BLaER1 treated with 17β-estradiol and CSF1 and Interleukin-3, amounts not matched to agents 10 nM and 100 nM (cell line): ENCODE results near the gene TUBGCP5.
"Not testable (repeated sequence)": the region's sequence is repeated elsewhere in the genome, so short reads cannot be mapped to it uniquely, and the experiment has no call there.

Experiments
- H3K27ac ChIP-seq, 11 experiments: shearing (Covaris generic); formaldehyde crosslinking; 2 replicates each; pipeline ENCODE4 v1.8.1; 2022
- H3K27me3 ChIP-seq, 11 experiments: shearing (Covaris generic); formaldehyde crosslinking; 2 replicates each; pipeline ENCODE4 v1.8.1; 2022
- H3K36me3 ChIP-seq, 11 experiments: shearing (Covaris generic); formaldehyde crosslinking; 2 replicates each; pipeline ENCODE4 v1.8.1; 2022
- H3K4me1 ChIP-seq, 10 experiments: shearing (Covaris generic); formaldehyde crosslinking; 2 replicates each; pipeline ENCODE4 v1.8.1; 2022
- H3K4me2 ChIP-seq, 11 experiments: shearing (Covaris generic); formaldehyde crosslinking; 2 replicates each; pipeline ENCODE4 v1.8.1; 2022
- H3K4me3 ChIP-seq, 10 experiments: shearing (Covaris generic); formaldehyde crosslinking; 2 replicates each; pipeline ENCODE4 v1.8.1; 2022
- H3K9ac ChIP-seq, 11 experiments: shearing (Covaris generic); formaldehyde crosslinking; 2 replicates each; pipeline ENCODE4 v1.8.1; 2022
- H3K9me3 ChIP-seq, 11 experiments: shearing (Covaris generic); formaldehyde crosslinking; replicated peaks in 1 of 11; 2 replicates each; pipeline ENCODE4 v1.8.1; 2022
- H4K20me1 ChIP-seq, 11 experiments: shearing (Covaris generic); formaldehyde crosslinking; 2 replicates each; pipeline ENCODE4 v1.8.1; 2022
- Cebpa-rat ChIP-seq, 11 experiments: shearing (Covaris generic); IDR thresholded peaks; 2 replicates each; pipeline ENCODE4 v1.8.1; 2022

TUBGCP5 gene

GRCh38 chr15:23039143-23039916, at the start of gene TUBGCP5:
Gene TUBGCP5, minus strand, starts transcription at chr15:23039569. Its CDS starts 26 bp downstream, at chr15:23039543.
- Histone ChIP-seq H3K4me3 (peak within 1 kb of the TSS; percentile 78 to 96 (median 87)), H3K27ac (peak within 1 kb of the TSS; percentile 73 to 99 (median 95)), H3K4me2 (peak within 1 kb of the TSS; percentile 67 to 95 (median 81)), H4K20me1 (no peaks in the 10 kb centered on the region), H3K27me3 (no peaks in the 10 kb centered on the region), H3K36me3 (peaks cover 12 to 30% (median 24%) of the 10 kb centered on the region in 11 experiments), H3K9me3 (peaks cover 0 to 8% (median 0%) of the 10 kb centered on the region in 11 experiments; a peak in 9 of 22 replicates), H3K4me1 (peaks cover 13 to 20% (median 15%) of the 10 kb centered on the region in 10 experiments; a peak in 19 of 20 replicates), H3K9ac (peak within 1 kb of the TSS; percentile 90 to 99 (median 96))
- no peak for TF ChIP-seq Cebpa-rat (IDR thresholded peaks at IDR 0.05)

DNA sequence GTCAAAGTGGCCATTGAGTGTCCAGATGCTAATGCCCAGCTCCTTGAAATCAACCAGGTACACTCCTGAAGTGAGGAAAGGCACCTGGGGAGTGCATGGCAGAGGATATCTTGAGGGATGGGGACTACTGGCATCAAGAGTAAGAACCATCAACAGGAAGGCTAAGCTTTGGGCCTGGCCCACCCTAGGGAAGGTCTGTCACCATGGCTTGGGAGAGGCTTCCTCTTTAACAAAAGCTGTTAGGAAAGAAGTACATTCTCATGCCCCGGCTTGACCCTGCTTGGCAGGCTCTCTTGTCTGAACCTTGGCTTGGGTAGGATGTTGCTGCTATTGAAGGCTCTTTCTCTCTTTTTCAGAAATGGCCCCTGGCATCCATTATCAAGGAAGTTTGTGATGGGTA, 43.7 kb upstream of the TUBGCP5 start:
- no peak overlapping the region for H3K4me3 ChIP-seq
- H3K9ac ChIP-seq: no peak overlapping the region
- H3K4me1 ChIP-seq: peaks cover 16 to 33% (median 24%) of the 10 kb centered on the region in 10 experiments
- no peaks in the 10 kb centered on the region for H3K36me3 ChIP-seq
- H3K9me3 ChIP-seq: no peaks in the 10 kb centered on the region
- no peaks in the 10 kb centered on the region for H3K27me3 ChIP-seq
- no peak overlapping the region for H3K4me2 ChIP-seq
- TF ChIP-seq Cebpa-rat (IDR thresholded peaks at IDR 0.05): no peak
- no peaks in the 10 kb centered on the region; a peak in 1 of 22 replicates for H4K20me1 ChIP-seq
- H3K27ac ChIP-seq: no peak overlapping the region

- not testable (repeated sequence) for H4K20me1 ChIP-seq, H3K36me3 ChIP-seq, H3K27me3 ChIP-seq
These were observed 42.8 kb upstream of the TUBGCP5 start for GRCh38 chr15:23081996-23082737.

DNA sequence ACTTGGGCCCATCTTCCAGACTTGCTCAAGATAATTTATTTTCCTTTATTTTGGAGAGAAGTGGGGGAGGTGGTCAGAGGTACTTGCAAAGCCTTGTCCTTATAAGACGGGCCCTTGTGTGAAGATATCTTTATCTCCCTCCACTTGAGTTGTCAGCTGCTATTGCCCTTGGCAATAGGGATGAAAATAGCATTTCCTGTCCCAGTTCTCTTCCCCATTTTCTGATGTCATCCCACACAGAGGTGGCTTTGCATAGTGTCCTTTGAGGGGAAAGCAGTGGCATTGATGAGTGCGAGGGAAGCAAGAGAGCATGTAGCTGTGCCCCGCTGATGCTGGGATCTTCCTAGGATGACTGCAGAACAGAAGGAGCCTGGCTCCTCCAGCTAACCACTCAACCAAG, 41.9 kb upstream of the TUBGCP5 start:
- no peak overlapping the region for H3K9ac ChIP-seq
- no peak for TF ChIP-seq Cebpa-rat (IDR thresholded peaks at IDR 0.05)

More at GRCh38 chr15:23081996-23082737, 42.8 kb upstream of the TUBGCP5 start:
- H3K4me3 ChIP-seq, H3K9ac ChIP-seq, H3K9me3 ChIP-seq, H3K27ac ChIP-seq: not testable (repeated sequence)
- peaks cover 16 to 33% (median 24%) of the 10 kb centered on the region in 10 experiments for H3K4me1 ChIP-seq
- peak overlapping the region in 10 of 11 experiments; percentile 39 to 79 (median 67); a peak in 14 of 22 replicates for H3K4me2 ChIP-seq

DNA sequence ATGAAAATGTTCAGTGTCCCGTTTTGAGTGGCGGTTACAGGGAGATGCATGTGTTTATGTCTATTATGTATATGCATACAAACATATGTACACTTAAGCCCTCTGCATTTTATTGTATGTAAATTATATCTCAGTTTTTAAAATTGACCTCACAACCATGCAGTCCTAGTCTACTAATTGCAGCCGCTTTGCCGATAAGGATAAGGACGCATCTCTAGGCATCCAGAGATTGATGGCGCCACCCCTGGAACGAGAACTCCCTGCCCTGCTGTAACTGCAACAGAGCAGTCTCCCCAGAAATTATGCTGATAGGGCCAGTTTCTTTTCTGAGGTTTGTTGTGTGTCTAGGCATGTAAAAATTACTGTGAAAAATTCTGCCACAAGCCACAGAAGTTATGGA, 40.4 kb upstream of the TUBGCP5 start:
- Histone ChIP-seq H3K9ac (no peak overlapping the region), H3K4me2 (peak overlapping the region in 4 of 11 experiments; percentile 13 to 79 (median 66); a peak in 4 of 22 replicates), H3K4me3 (no peak overlapping the region), H3K27ac (no peak overlapping the region), H3K36me3 (no peaks in the 10 kb centered on the region), H4K20me1 (no peaks in the 10 kb centered on the region), H3K27me3 (no peaks in the 10 kb centered on the region), H3K9me3 (no peaks in the 10 kb centered on the region), H3K4me1 (peaks cover 16 to 38% (median 24%) of the 10 kb centered on the region in 10 experiments)
- no peak for TF ChIP-seq Cebpa-rat (IDR thresholded peaks at IDR 0.05)

More for the DNA sequence above, 41.9 kb upstream of the TUBGCP5 start:
- Histone ChIP-seq H3K27ac (no peak overlapping the region), H4K20me1 (no peaks in the 10 kb centered on the region), H3K4me1 (peaks cover 16 to 33% (median 24%) of the 10 kb centered on the region in 10 experiments), H3K9me3 (no peaks in the 10 kb centered on the region), H3K4me2 (peak overlapping the region; percentile 39 to 79 (median 66)), H3K4me3 (no peak overlapping the region), H3K36me3 (no peaks in the 10 kb centered on the region), H3K27me3 (no peaks in the 10 kb centered on the region)

DNA sequence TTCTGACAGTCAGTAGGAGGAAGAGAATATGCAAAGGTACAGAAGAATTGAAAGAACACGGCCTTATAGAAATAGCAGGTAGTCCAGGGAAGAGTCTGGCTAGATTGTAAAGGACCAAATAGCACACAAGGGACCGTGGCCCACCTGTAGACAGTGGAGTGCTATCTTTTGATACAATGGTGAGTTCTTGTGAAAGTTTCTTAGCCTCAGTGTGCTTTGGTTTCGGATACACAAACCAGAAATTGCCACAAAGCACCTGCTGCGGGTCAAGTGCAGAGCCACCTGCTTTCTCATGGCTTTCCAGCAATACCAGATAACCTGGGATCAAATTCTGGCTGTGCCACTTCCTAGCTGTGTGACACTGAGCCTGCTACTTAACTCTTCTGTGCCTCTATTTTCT, 36.6 kb upstream of the TUBGCP5 start:
- Histone ChIP-seq H3K4me1 (peaks cover 7 to 37% (median 20%) of the 10 kb centered on the region in 10 experiments), H3K9ac (no peak overlapping the region), H3K27me3 (no peaks in the 10 kb centered on the region), H3K4me3 (no peak overlapping the region), H3K9me3 (no peaks in the 10 kb centered on the region), H4K20me1 (no peaks in the 10 kb centered on the region), H3K4me2 (no peak overlapping the region), H3K27ac (no peak overlapping the region), H3K36me3 (no peaks in the 10 kb centered on the region)
- no peak for TF ChIP-seq Cebpa-rat (IDR thresholded peaks at IDR 0.05)

GRCh38 chr15:23074684-23075083, 35.3 kb upstream of the TUBGCP5 start:
- no peak overlapping the region for H3K9ac ChIP-seq
- H3K4me3 ChIP-seq: no peak overlapping the region
- no peaks in the 10 kb centered on the region for H3K27me3 ChIP-seq
- no peak for TF ChIP-seq Cebpa-rat (IDR thresholded peaks at IDR 0.05)
- peak overlapping the region in 7 of 11 experiments; percentile 27 to 58 (median 45); a peak in 10 of 22 replicates for H3K4me2 ChIP-seq
- no peak overlapping the region for H3K27ac ChIP-seq
- H3K4me1 ChIP-seq: peaks cover 0 to 24% (median 9%) of the 10 kb centered on the region in 10 experiments; a peak in 12 of 20 replicates
- no peaks in the 10 kb centered on the region for H3K9me3 ChIP-seq
- no peaks in the 10 kb centered on the region for H3K36me3 ChIP-seq
- H4K20me1 ChIP-seq: no peaks in the 10 kb centered on the region

- peaks cover 0 to 18% (median 8%) of the 10 kb centered on the region in 10 experiments; a peak in 12 of 20 replicates for H3K4me1 ChIP-seq
- H3K36me3 ChIP-seq: no peaks in the 10 kb centered on the region
- no peak overlapping the region for H3K27ac ChIP-seq
- peak overlapping the region in 7 of 11 experiments; percentile 27 to 58 (median 45); a peak in 10 of 22 replicates for H3K4me2 ChIP-seq
- H3K27me3 ChIP-seq: no peaks in the 10 kb centered on the region
- no peak overlapping the region for H3K4me3 ChIP-seq
- no peak for TF ChIP-seq Cebpa-rat (IDR thresholded peaks at IDR 0.05)
- no peak overlapping the region for H3K9ac ChIP-seq
- H3K9me3 ChIP-seq: peaks cover 3 to 4% (median 4%) of the 10 kb centered on the region in 11 experiments; a peak in 20 of 22 replicates
- no peaks in the 10 kb centered on the region for H4K20me1 ChIP-seq
These were observed 34.7 kb upstream of the TUBGCP5 start for GRCh38 chr15:23073890-23074646.
